ENCODE data around the gene ANKRD1.

- TF ChIP-seq EZH2 (IDR thresholded peaks at IDR 0.05) (no peak), POLR2AphosphoS5 (IDR thresholded peaks at IDR 0.05; ENCODE audit: borderline replicate concordance, low read depth, low read length) (no peak), FOXP2 (optimal IDR thresholded peaks at IDR 0.05; ENCODE audit: control extremely low read depth, extremely low read length, insufficient read depth) (no peak)
Observed at GRCh38 chr10:90965720-90966119, 44.8 kb upstream of the ANKRD1 start.

Data from SK-N-MC (cell line).